Measurements from ENCODE around the gene SH3TC1. TPM values are rescaled to one million over a fixed set of nuclear protein-coding genes. Genes with fewer than 3 reads are reported as not detected.

Gene SH3TC1
- total and polyA plus RNA-seq, 2 of the 13 experiments (the other 11 are each of a cell fraction or from before 2014, with no cell fraction given) = 14.9 to 21.8 TPM

DNA sequence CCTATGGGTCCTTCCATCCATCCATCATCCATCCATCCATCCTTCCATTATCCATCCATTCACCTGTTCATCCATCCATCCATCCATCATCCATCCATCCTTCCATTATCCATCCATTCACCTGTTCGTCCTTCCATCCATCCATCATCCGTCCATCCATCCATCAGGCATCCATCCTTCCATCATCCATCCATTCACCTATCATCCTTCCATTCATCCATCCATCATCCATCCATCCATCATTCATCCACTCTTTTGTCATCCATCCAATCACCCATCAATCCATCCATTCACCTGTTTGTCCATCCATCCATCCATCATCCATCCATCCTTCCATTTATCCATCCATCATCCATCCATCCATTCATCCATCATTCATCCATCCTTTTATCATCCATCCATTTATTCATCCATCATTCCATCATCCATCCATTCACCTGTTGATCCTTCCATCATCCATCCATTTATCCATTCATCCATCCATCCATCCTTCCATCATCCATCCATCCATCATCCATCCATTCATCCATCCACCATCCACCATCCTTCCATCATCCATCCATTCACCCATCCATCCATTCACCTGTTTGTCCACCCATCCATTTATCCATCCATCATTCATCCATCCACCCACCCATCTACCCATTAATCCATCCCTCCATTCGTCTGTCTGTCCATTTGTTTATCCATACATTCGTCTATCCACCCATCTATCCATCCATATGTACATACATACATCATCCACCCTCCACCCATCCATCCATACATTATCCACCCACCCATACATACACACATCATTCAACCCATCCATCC lies 34.8 kb downstream of the SH3TC1 start (continued):
- TF ChIP-seq, protein P1, sequence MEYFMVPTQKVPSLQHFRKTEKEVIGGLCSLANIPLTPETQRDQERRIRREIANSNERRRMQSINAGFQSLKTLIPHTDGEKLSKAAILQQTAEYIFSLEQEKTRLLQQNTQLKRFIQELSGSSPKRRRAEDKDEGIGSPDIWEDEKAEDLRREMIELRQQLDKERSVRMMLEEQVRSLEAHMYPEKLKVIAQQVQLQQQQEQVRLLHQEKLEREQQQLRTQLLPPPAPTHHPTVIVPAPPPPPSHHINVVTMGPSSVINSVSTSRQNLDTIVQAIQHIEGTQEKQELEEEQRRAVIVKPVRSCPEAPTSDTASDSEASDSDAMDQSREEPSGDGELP (IDR thresholded peaks at IDR 0.05; ENCODE audit: borderline replicate concordance, low read depth) = no peak
- TF ChIP-seq ZZZ3 (CRISPR knock-in tag; IDR thresholded peaks at IDR 0.05; ENCODE audit: borderline replicate concordance) = no peak
- TF ChIP-seq FOXA1 (IDR thresholded peaks at IDR 0.05) = 0 out of 2 replicates have a peak, but pooled peaks have one; percentile 6
- TF ChIP-seq FOXA1 (CRISPR knock-in tag; IDR thresholded peaks at IDR 0.05) = no peak
- TF ChIP-seq ZNF256 (CRISPR knock-in tag; conservative IDR thresholded peaks at IDR 0.05) = no peak
- TF ChIP-seq ZNF781 (CRISPR knock-in tag; IDR thresholded peaks at IDR 0.05; ENCODE audit: borderline replicate concordance, not compliant biosample characterization) = no peak
- TF ChIP-seq ZNF468 (CRISPR knock-in tag; IDR thresholded peaks at IDR 0.05) = no peak

DNA sequence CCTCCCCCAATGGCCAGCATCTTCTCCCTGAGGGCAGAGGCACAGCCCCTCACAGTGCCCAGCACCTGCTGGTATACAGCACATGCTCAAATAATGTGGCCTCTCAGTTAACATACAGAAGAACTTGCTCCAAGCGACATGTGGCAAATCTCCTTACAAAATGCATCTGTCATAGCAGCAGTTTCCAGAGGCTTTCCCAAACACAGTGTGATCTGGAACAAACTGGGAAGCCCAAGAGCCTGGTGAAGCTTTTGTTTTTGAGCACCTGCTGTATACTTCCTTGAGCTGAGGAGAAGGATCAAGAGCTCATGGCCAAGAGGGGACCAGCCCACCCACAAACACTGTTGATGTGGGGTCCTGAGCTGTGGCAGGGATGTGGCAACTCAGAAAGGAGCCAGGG lies 35.6 kb downstream of the SH3TC1 start:
- Histone ChIP-seq H4K20me1 (ENCODE audit: insufficient read depth, low read length) (peaks cover 5% of the 10 kb centered on the region; the same call in 1 of the 2 replicates), H3K4me3 (replicated peaks in 1 of 3; ENCODE audit: insufficient read depth in 1 of 3, low read depth in 2 of 3, low read length in 3 of 3) (no peak overlapping the region), H3K36me3 (replicated peaks in 1 of 2; ENCODE audit: control insufficient read depth in 1 of 2, insufficient read depth in 2 of 2, low read length in 2 of 2) (peaks cover 19 to 47% of the 10 kb centered on the region in 2 experiments), H2AFZ (ENCODE audit: low read length) (no peak overlapping the region), H3K9ac (ENCODE audit: insufficient read depth, low read depth, low read length) (no peak overlapping the region), H3K4me2 (ENCODE audit: low read depth, low read length) (no peak overlapping the region), H3K79me2 (ENCODE audit: insufficient read depth, low read length) (no peaks in the 10 kb centered on the region), H3K27me3 (ENCODE audit: control insufficient read depth in 1 of 2, insufficient read depth in 2 of 2, low read length in 2 of 2) (no peaks in the 10 kb centered on the region), H3K27ac (ENCODE audit: extremely low read length, insufficient read depth, low read length) (no peak overlapping the region), H3K4me1 (ENCODE audit: insufficient read depth, low read length) (peaks cover 31% of the 10 kb centered on the region), H3K9me3 (ENCODE audit: low read length) (no peaks in the 10 kb centered on the region)
- POLR2A ChIA-PET = no interaction called here
- intact Hi-C loops (cut with micrococcal nuclease; ENCODE audit: unreplicated experiment) (no loop called here), in situ Hi-C loops (cut with HindIII; ENCODE audit: extremely low pct_ligation_motif_present, low pct_unique_long_range_greater_than_20kb) (no loop called here)
- ATAC-seq = no peak
- no TSS peak for BruUV-seq (replicated peaks)
- 95% methylated on average over 1 of the region's 1 CpG for WGBS (ENCODE audit: low lambda C conversion rate)
- no peak for FAIRE-seq
- CTCF ChIA-PET (ENCODE audit: low intra/inter-chr PET ratio, low total read pairs) = no interaction called here
- TF ChIP-seq POLR2G (IDR thresholded peaks at IDR 0.05; ENCODE audit: low read depth, low read length) (peak; percentile 41; the same call in 1 of the 2 replicates), CENPX (CRISPR knock-in tag; IDR thresholded peaks at IDR 0.05) (no peak)
- DNase-seq (ENCODE audit: low spot score) = no peak

Data from HepG2 (cell line).